AG10803 (cell line): ENCODE data around the gene RPS6KA3.
A peak's percentile ranks its signal among the peaks of the same experiment; 100 is the strongest.

ENCODE experiments used
- DNase-seq: peaks from one replicate; pipeline ENCODE4 v3.0.0; 2010; ENCODE audit warnings: low read depth
- H3K4me3 ChIP-seq: 2 replicates; pipeline ENCODE4 v1.5.1; 2011; ENCODE audit warnings: mild to moderate bottlenecking, low read length, control low read depth
- TF ChIP-seq, protein P1 (sequence below): conservative IDR thresholded peaks from 2 replicates; pipeline ENCODE4 v1.5.1; 2011; ENCODE audit warnings: mild to moderate bottlenecking, low read length, control low read depth, inconsistent platforms

The RPS6KA3 gene

DNA sequence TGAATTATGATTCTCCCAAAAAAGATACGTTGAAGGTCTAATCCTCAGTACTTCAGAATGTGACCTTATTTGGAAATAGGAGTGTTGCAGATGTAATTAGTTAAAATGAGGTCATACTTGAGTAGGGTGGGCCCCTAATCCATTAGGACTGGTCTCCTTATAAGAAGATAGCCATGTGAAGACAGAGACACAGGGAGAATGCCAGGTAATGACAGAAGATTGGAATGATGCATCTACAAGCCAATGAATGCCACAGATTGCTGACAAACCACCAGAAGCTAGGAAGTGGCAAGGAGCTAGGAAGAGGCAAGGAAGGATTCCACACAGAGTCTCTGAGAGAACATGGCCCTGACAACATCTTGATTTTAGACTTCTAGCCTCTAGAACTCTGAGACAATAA lies 7.4 kb upstream of the RPS6KA3 start:
- peak; percentile 70 for DNase-seq
- no peak overlapping the region for H3K4me3 ChIP-seq
- TF ChIP-seq, protein P1, sequence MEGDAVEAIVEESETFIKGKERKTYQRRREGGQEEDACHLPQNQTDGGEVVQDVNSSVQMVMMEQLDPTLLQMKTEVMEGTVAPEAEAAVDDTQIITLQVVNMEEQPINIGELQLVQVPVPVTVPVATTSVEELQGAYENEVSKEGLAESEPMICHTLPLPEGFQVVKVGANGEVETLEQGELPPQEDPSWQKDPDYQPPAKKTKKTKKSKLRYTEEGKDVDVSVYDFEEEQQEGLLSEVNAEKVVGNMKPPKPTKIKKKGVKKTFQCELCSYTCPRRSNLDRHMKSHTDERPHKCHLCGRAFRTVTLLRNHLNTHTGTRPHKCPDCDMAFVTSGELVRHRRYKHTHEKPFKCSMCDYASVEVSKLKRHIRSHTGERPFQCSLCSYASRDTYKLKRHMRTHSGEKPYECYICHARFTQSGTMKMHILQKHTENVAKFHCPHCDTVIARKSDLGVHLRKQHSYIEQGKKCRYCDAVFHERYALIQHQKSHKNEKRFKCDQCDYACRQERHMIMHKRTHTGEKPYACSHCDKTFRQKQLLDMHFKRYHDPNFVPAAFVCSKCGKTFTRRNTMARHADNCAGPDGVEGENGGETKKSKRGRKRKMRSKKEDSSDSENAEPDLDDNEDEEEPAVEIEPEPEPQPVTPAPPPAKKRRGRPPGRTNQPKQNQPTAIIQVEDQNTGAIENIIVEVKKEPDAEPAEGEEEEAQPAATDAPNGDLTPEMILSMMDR, result no peak

DNA sequence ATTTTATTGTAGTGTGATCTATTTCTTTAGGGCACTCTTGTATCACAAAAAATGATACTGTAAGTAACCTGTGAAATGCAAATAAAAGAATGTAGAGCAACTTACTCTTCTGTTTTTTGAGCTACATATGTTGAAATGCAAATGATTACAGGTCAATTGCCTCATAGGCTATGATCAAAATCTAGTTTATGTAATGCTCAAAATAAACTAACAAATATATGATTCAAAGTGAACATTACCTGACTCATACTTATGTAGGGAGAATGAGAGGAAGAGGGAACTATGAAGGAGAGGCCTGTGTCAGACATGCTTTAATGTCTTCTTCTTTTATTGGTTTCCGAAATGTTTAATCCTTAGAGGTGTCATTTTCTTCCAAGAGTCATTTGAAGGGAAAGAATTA lies 5.0 kb upstream of the RPS6KA3 start:
- TF ChIP-seq, protein P1, result no peak
- no peak overlapping the region for H3K4me3 ChIP-seq
- no peak for DNase-seq

DNA sequence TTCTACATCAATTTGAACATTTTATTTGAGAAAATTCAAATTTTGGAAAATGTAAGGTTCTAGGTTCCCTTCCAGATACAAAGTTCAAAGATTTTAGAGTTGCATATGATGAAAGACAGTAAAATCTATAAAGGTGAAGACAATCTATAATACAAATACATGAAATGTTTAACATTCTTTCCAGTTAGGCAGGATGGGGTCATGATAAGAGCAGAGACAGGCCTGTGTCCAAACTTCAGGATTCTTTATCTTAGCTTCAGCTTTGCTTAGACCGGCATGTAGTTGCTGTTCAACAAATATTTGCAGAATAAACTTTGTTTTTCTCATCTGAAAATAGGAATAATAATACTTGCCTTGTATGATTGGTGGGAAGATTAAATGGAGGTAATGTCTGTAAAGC lies 4.5 kb upstream of the RPS6KA3 start:
- DNase-seq, result no peak
- no peak overlapping the region for H3K4me3 ChIP-seq
- TF ChIP-seq, protein P1, result no peak

DNA sequence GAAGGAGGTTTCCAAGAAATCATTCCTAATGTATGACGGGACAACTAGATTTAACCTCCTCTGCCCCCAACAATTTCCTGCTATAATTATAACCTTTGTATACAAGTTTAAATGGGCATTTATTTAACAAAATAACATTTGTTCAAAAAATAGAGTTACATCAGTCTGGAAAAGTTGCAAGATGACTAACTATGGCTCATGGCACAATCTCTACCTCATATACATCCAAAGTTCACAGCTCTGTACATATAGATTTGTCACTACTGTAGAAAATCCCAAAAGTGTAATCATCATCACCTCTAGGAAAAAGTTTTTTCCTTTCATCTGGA lies 3.8 kb upstream of the RPS6KA3 start:
- TF ChIP-seq, protein P1, result no peak
- DNase-seq, result peak; percentile 35
- no peak overlapping the region for H3K4me3 ChIP-seq

DNA sequence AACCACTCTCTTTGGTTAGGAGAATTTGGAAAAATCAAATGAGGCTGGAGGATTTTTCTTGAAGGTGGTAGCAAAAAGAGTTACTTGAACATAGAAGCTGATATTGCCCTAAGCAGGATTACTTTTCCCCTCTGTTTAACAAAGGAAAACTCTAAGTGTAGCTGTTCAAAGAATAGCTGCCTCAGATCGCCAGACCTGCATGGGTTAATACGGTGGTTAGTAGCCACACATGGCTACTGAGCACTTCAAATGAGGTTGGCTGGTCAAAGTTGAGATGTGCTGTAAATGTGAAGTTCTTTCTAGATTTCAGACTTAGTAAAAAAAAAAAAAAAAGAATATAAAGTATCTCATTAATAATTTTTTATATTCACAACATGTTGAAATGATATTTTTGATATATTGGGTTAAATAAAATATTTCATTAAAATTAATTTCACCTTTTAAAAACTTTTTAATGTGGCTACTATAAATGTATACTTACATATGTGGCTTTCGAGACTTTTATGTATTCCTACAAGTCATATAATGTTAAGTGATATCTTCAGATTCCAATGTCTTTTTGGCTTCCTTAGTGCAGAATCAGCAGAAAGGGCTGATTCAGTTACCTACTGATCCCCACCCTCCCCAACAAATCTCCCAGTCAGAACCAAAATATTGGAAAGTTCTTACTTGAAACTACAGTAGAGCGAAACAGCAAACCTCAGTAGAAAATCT lies 3.3 kb upstream of the RPS6KA3 start:
- no peak overlapping the region for H3K4me3 ChIP-seq
- TF ChIP-seq, protein P1, result no peak
- DNase-seq, result no peak

DNA sequence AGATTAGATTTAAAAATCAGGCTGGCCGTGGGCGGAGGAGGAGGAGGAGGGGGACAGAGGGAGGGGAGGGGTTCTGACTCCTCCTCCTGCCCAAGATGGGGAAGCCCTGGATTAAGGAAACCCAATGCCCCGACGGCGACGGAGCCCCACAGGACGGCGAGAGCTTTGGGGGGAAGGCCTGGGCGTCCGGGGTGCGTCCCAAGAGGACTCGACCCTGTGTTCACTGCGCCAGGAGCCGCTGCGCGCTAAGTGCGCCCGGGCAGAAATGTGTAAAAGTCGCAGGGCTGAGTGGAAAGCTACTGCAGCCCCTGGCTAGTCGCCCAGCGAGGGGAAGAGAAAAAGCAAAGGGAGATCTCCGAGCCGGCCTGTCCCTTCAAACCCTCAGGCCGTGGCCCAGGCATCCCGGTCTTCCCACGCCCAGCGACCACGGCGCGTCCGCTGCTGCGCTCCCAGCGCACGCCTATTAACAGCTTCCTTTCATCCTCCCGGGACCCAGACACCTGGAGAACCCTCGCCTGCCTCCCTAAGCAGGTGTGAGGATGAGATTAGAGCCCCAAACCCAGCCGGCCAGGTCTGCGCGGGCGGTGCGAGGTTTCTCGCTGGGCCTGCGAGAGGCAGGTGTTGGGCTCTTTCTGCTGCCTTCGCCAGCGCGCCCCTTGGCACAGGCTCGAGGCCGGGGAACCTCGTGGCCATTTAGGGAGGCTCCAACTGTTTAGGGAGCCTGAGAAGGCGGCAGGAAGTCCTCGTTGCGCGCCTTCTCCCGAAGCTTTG lies 1.4 kb upstream of the RPS6KA3 start:
- TF ChIP-seq, protein P1, result no peak
- DNase-seq, result peak; percentile 19
- peak overlapping the region; percentile 66 for H3K4me3 ChIP-seq

DNA sequence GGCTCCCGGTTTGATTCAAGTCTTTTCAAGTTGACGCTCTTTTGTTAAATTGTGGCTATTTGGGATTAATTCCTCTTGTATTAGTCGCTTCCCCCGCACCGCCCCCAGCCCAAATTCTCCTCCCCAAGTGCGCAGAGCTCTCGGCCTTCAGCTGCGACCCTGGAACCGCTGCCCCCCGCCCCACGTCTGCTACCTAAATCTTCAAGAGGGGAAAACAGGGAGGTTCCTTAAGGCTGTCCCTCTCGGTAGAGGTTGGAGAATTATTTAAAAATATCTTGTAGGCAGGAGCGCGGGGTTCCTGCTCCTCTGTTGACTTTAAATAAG lies 860 bp upstream of the RPS6KA3 start:
- peak overlapping the region; percentile 66 for H3K4me3 ChIP-seq

More for the DNA sequence above, 860 bp upstream of the RPS6KA3 start:
- no peak for DNase-seq
- TF ChIP-seq, protein P1, result no peak
